Common myeloid progenitor, CD34-positive (primary cell): Measurements from ENCODE around the gene TM2D1. TPM values are rescaled to one million over a fixed set of nuclear protein-coding genes. Genes with fewer than 3 reads are reported as not detected.

Source experiments
- CTCF ChIA-PET: fragments of 350-600 bp; sonication (Branson Sonifier 250); formaldehyde crosslinking; loops from one replicate; lab custom pipeline; 2021; ENCODE audit warnings: antibody characterized with exemption; lab: Charles Lee
- POLR2A ChIA-PET: fragments of 350-600 bp; sonication (Branson Sonifier 250); formaldehyde crosslinking; loops from one replicate; lab custom pipeline; 2021; ENCODE audit warnings: antibody characterized with exemption; lab: Charles Lee
- DNase-seq, 3 donors: peaks; one replicate each; pipeline versions ENCODE4 v3.0.0 to v3.0.0-alpha.2; 2013
- H3K27ac ChIP-seq, 2 experiments: 1 replicate in 1 of 2; 2 replicates in 1 of 2; pipeline ENCODE4 v1.7.0; 2013; ENCODE audit warnings: inconsistent platforms in 2 of 2, low read length in 2 of 2, mild to moderate bottlenecking in 2 of 2, low read depth in 1 of 2, moderate library complexity in 1 of 2; ENCODE audit not compliant: severe bottlenecking in 2 of 2, insufficient read depth in 1 of 2, poor library complexity in 1 of 2
- H3K27me3 ChIP-seq, 5 experiments: replicated peaks in 2 of 5; 1 replicate in 3 of 5; 2 replicates in 2 of 5; pipeline versions ENCODE4 v1.6.1 to v1.7.0; 2013; ENCODE audit warnings: low read length in 4 of 5, mild to moderate bottlenecking in 2 of 5, moderate library complexity in 2 of 5, inconsistent platforms in 1 of 5; ENCODE audit not compliant: insufficient read depth in 5 of 5, control insufficient read depth in 4 of 5
- H3K36me3 ChIP-seq, 4 experiments: 1 replicate in 2 of 4; 2 replicates in 2 of 4; pipeline versions ENCODE4 v1.6.1 to v1.7.0; 2013; ENCODE audit warnings: low read length in 3 of 4, control low read depth in 1 of 4, mild to moderate bottlenecking in 1 of 4; ENCODE audit not compliant: control insufficient read depth in 4 of 4, insufficient read depth in 4 of 4
- H3K4me1 ChIP-seq, 4 experiments: 1 replicate in 3 of 4; 2 replicates in 1 of 4; pipeline versions ENCODE4 v1.6.1 to v1.7.1; 2013; ENCODE audit warnings: low read length in 3 of 4, mild to moderate bottlenecking in 3 of 4, control low read depth in 1 of 4, inconsistent platforms in 1 of 4, moderate library complexity in 1 of 4; ENCODE audit not compliant: control insufficient read depth in 4 of 4, insufficient read depth in 4 of 4; ENCODE audit errors: control extremely low read depth in 1 of 4
- H3K4me3 ChIP-seq, 7 experiments: 1 replicate in 4 of 7; 2 replicates in 3 of 7; pipeline versions ENCODE4 v1.5.1 to v1.7.0; 2013; ENCODE audit warnings: mild to moderate bottlenecking in 7 of 7, low read length in 6 of 7, moderate library complexity in 6 of 7, inconsistent platforms in 2 of 7, low read depth in 2 of 7, control low read depth in 1 of 7; ENCODE audit not compliant: insufficient read depth in 4 of 7, control insufficient read depth in 1 of 7; ENCODE audit errors: extremely low read depth in 1 of 7
- H3K9me3 ChIP-seq, 5 experiments: 1 replicate in 4 of 5; 2 replicates in 1 of 5; pipeline versions ENCODE4 v1.6.1 to v1.7.1; 2013; ENCODE audit warnings: low read length in 4 of 5, mild to moderate bottlenecking in 2 of 5, inconsistent platforms in 1 of 5, low read depth in 1 of 5, moderate library complexity in 1 of 5; ENCODE audit not compliant: control insufficient read depth in 4 of 5, insufficient read depth in 2 of 5; ENCODE audit errors: control extremely low read depth in 1 of 5
- WGBS: methylation state at CpG from one replicate; pipeline ENCODE4 v1.1.5; 2013; ENCODE audit not compliant: insufficient coverage; 5-methylcytosine and 5-hydroxymethylcytosine counted together
- polyA plus RNA-seq: library from polyadenylated mRNA; unstranded; fragments of 120-200 nt; gene quantifications from one replicate; pipeline ENCODE4 v1.2.1, GENCODE V29; 2013

Gene TM2D1
- 41.1 TPM for polyA plus RNA-seq

GRCh38 chr1:61724813-61725694 is at the start of gene TM2D1:
TSS of gene TM2D1 (minus strand) at chr1:61725141. CDS start at chr1:61725120, 21 bp downstream.
- Histone ChIP-seq H3K4me1 (peaks cover 0 to 23% (median 12%) of the 10 kb centered on the region in 4 experiments), H3K27me3 (no peaks in the 10 kb centered on the region), H3K9me3 (no peaks in the 10 kb centered on the region), H3K36me3 (peaks cover 0 to 3% (median 0%) of the 10 kb centered on the region in 4 experiments), H3K4me3 (peak within 1 kb of the TSS; percentile 97 to 100 (median 99)), H3K27ac (peak within 1 kb of the TSS; percentile 96 to 97)
- ChIA-PET POLR2A (no interaction called here), CTCF (no interaction called here)
- WGBS: under 1% methylated on average over 34 of the region's 45 CpGs
- peak; percentile 90 to 93 (median 93) for DNase-seq

GRCh38 chr1:61770131-61770530 is 45.2 kb upstream of the TM2D1 start:
- peaks cover 0 to 2% (median 0%) of the 10 kb centered on the region in 4 experiments for H3K4me1 ChIP-seq
- DNase-seq: peak in 2 of 3 donors; percentile 12 to 38
- ChIA-PET POLR2A (no interaction called here), CTCF (no interaction called here)
- H3K27me3 ChIP-seq: no peaks in the 10 kb centered on the region
- peaks cover 0 to 2% (median 1%) of the 10 kb centered on the region in 4 experiments for H3K36me3 ChIP-seq
- no peak overlapping the region for H3K27ac ChIP-seq
- no CpG with 5 or more reads among the region's 1 CpG for WGBS
- H3K9me3 ChIP-seq: no peaks in the 10 kb centered on the region
- H3K4me3 ChIP-seq: no peak overlapping the region

GRCh38 chr1:61757950-61758349 is 33.0 kb upstream of the TM2D1 start:
- CTCF ChIA-PET: interaction anchor here (1.1 kb wide), 1 partner anchor 15 kb away, joined by 3 read pairs; no protein-coding TSS in a partner anchor
- no peak for DNase-seq
- Histone ChIP-seq H3K4me1 (no peaks in the 10 kb centered on the region), H3K4me3 (no peak overlapping the region), H3K27ac (no peak overlapping the region), H3K9me3 (no peaks in the 10 kb centered on the region), H3K36me3 (no peaks in the 10 kb centered on the region), H3K27me3 (no peaks in the 10 kb centered on the region)
- WGBS: no CpG with 5 or more reads among the region's 2 CpGs
- POLR2A ChIA-PET: no interaction called here

- CTCF ChIA-PET: no interaction called here
- H3K36me3 ChIP-seq: no peaks in the 10 kb centered on the region
- H3K27me3 ChIP-seq: no peaks in the 10 kb centered on the region
- H3K27ac ChIP-seq: no peak overlapping the region
- no peak for DNase-seq
- no peak overlapping the region for H3K4me3 ChIP-seq
- POLR2A ChIA-PET: no interaction called here
- H3K9me3 ChIP-seq: no peaks in the 10 kb centered on the region
- WGBS: 100% methylated on average over 1 of the region's 3 CpGs
- H3K4me1 ChIP-seq: no peaks in the 10 kb centered on the region
These were observed 31.8 kb upstream of the TM2D1 start for GRCh38 chr1:61756773-61757172.

GRCh38 chr1:61754545-61754944 is 29.6 kb upstream of the TM2D1 start:
- H3K27ac ChIP-seq: no peak overlapping the region
- H3K36me3 ChIP-seq: no peaks in the 10 kb centered on the region
- DNase-seq: no peak
- no peaks in the 10 kb centered on the region for H3K9me3 ChIP-seq
- ChIA-PET POLR2A (no interaction called here), CTCF (interaction anchor here (0.6 kb wide), 1 partner anchor 21 kb away, joined by 3 read pairs; no protein-coding TSS in a partner anchor)
- H3K4me3 ChIP-seq: no peak overlapping the region
- no peaks in the 10 kb centered on the region for H3K4me1 ChIP-seq
- H3K27me3 ChIP-seq: no peaks in the 10 kb centered on the region
- WGBS: 100% methylated on average over 3 of the region's 4 CpGs

GRCh38 chr1:61753998-61754508 is 29.1 kb upstream of the TM2D1 start:
- H3K27me3 ChIP-seq: no peaks in the 10 kb centered on the region
- no peak overlapping the region for H3K27ac ChIP-seq
- H3K4me1 ChIP-seq: no peaks in the 10 kb centered on the region
- POLR2A ChIA-PET: no interaction called here
- CTCF ChIA-PET: interaction anchor here (0.6 kb wide), 1 partner anchor 20 kb away, joined by 3 read pairs; no protein-coding TSS in a partner anchor
- no peaks in the 10 kb centered on the region for H3K36me3 ChIP-seq
- H3K4me3 ChIP-seq: no peak overlapping the region
- DNase-seq: no peak
- H3K9me3 ChIP-seq: no peaks in the 10 kb centered on the region
- WGBS: 100% methylated on average over 1 of the region's 1 CpG

GRCh38 chr1:61752921-61753389 is 28.0 kb upstream of the TM2D1 start:
- POLR2A ChIA-PET: no interaction called here
- no peak overlapping the region for H3K4me3 ChIP-seq
- no peaks in the 10 kb centered on the region for H3K27me3 ChIP-seq
- H3K36me3 ChIP-seq: no peaks in the 10 kb centered on the region
- H3K4me1 ChIP-seq: no peaks in the 10 kb centered on the region
- H3K9me3 ChIP-seq: no peaks in the 10 kb centered on the region
- H3K27ac ChIP-seq: no peak overlapping the region
- CTCF ChIA-PET: no interaction called here
- DNase-seq: no peak
- WGBS: no CpG with 5 or more reads among the region's 1 CpG
